OCI-LY7 (cell line): ENCODE measurements around the gene SLC26A8.

Experiments used
- EZH2phosphoT487 ChIP-seq: fragments of 200-600 bp; sonication (generic); IDR thresholded peaks from 2 replicates; pipeline ENCODE4 v1.6.1; 2018; ENCODE audit warnings: low read depth, borderline replicate concordance, mild to moderate bottlenecking, mixed run types, antibody characterized with exemption, low read length, moderate library complexity, mixed read lengths
- TF ChIP-seq, protein P1 (sequence below): fragments of 200-600 bp; sonication (generic); conservative IDR thresholded peaks from 2 replicates; pipeline ENCODE4 v1.5.1; 2014; ENCODE audit warnings: mild to moderate bottlenecking, antibody characterized with exemption, low read length, moderate library complexity, mixed read lengths

DNA sequence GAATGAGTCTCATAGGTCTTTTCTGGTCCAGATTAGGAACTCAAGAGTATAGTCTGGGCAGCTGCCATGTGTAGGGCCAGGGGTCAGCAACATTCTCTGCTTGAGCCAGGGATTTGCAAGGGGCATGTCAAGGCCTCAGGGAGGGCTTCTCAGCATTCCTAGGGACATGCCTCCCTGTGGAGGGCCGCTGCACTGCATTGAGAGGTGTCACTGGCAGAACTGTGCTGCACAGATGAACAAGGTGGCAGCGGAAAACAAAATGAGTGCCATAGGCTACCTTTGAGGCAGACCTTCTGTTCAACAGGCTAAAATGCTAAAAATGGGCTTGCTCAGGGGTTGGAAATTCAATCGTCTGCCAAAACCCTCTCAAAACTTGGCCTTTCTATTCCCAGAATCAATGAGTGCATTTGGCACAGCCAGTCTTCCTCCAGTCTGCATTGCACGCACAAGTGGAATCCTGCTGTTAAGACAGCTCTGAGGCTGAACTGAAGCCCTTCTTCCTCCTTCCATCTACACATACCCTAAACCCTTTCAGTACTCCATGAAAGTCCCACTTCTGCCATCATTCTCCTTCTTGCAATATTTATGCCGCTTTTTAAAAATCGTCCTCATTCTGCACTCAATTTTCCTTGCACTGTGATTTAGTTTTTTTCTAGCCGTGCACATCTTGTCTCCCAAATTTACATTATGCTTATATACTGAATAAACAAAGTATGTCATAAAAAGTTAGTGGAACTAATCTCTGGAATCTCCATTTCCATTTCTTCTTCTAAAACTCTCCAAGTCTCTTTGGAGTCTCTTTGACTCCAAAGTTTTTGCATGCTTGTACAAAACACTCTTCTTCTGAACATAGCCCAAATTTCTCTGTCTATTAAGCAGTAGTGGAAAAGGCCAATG is 51.7 kb downstream of the SLC26A8 start:
- TF ChIP-seq, protein P1, sequence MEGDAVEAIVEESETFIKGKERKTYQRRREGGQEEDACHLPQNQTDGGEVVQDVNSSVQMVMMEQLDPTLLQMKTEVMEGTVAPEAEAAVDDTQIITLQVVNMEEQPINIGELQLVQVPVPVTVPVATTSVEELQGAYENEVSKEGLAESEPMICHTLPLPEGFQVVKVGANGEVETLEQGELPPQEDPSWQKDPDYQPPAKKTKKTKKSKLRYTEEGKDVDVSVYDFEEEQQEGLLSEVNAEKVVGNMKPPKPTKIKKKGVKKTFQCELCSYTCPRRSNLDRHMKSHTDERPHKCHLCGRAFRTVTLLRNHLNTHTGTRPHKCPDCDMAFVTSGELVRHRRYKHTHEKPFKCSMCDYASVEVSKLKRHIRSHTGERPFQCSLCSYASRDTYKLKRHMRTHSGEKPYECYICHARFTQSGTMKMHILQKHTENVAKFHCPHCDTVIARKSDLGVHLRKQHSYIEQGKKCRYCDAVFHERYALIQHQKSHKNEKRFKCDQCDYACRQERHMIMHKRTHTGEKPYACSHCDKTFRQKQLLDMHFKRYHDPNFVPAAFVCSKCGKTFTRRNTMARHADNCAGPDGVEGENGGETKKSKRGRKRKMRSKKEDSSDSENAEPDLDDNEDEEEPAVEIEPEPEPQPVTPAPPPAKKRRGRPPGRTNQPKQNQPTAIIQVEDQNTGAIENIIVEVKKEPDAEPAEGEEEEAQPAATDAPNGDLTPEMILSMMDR, result no peak
- TF ChIP-seq EZH2phosphoT487, result no peak
